ENCODE measurements around the gene TOR1AIP2. TPM values are rescaled to one million over a fixed set of nuclear protein-coding genes. Genes with fewer than 3 reads are reported as not detected.

Gene TOR1AIP2
- total RNA-seq (90.1 TPM), polyA plus RNA-seq (9.6 TPM)

DNA sequence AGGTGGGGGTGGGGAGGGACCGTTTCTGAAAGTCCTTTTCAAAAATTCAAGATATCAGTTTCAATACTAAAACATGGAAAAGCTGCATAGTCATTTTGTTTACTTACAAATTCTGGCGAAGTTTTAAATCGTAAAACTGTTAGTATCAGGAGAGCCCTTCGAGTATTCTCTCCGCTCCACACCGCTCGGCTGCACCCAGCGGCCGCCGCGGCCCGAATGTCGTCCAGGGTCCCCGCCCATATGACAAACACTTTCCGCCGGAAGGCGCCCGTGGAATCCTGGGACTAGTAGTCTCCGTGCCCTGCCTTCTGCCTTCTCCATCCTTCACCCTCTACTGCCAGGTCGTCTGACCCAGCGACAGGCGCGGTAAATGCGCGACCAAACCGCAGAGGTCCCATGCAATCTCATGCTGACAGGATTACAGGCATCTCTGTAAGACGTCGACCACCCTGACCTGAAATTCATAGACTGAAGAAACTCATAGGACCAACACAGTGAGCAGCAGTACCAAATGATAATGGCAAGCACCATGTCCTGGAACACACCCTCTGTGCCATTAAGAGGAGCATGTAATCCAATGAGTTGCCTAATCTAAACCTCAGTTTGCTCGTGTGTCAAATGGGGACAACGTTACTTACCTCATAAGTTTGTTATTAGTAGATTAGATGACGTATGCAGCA is at the start of gene TOR1AIP2:
Gene TOR1AIP2 (minus strand): TSS at position 218 of the 680 bp plus-strand sequence. CDS start 25,138 bp downstream, outside the sequence.
- WGBS, result 5% methylated on average over 31 of the region's 31 CpGs
- Histone ChIP-seq H3K4me3 (ENCODE audit: low read depth, low read length) (peak within 1 kb of the TSS; percentile 81), H3K27ac (ENCODE audit: low read depth) (peak within 1 kb of the TSS; percentile 38), H3K4me1 (ENCODE audit: insufficient read depth) (peaks cover 1% of the 10 kb centered on the region), H3K36me3 (ENCODE audit: insufficient read depth) (no peaks in the 10 kb centered on the region)
- DNase-seq (ENCODE audit: extremely low spot score), result peak; percentile 78

DNA sequence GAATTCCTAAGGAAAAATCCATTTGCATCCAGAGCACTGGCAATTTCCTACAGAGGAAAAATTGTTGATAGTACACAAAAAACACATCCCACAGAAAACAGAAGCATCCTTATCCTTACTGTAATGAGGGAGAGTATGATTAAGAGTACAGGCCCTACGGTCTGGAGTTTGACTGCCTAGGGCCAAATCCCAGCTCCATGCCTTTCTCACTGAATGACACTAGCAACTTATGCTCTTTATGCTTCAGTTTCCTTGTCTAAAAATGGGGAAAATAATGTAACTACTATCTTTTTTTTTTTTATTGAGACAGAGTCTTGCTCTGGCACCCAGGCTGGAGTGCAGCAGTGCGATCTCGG is 49.2 kb upstream of the TOR1AIP2 start:
- Histone ChIP-seq H3K4me1 (ENCODE audit: insufficient read depth) (no peaks in the 10 kb centered on the region), H3K27ac (ENCODE audit: low read depth) (no peak overlapping the region), H3K36me3 (ENCODE audit: insufficient read depth) (no peaks in the 10 kb centered on the region), H3K4me3 (ENCODE audit: low read depth, low read length) (no peak overlapping the region)
- no peak for DNase-seq (ENCODE audit: extremely low spot score)
- 94% methylated on average over 3 of the region's 3 CpGs for WGBS

GRCh38 chr1:179925922-179926849 is 48.6 kb upstream of the TOR1AIP2 start:
- H3K4me3 ChIP-seq (ENCODE audit: low read depth, low read length), result no peak overlapping the region
- WGBS, result 82% methylated on average over 4 of the region's 4 CpGs

DNA sequence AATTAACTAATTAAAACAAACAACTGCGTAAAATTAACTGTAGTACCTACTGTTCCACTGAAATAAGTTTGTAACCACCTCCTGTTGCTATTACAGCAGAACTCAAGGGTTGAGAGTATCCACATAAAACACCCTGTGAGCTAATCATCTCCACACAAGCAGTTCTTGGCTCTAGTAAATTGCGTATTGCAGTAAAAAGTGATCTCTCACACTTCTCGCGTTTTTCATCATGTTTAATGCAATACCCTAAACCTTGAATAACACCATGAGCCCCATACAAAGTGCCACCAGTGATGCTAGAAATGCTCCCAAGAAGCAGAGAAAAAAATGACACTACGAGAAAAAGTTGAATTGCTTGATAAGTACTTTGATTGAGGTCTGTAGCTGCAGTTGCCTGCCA is 47.7 kb upstream of the TOR1AIP2 start:
- Histone ChIP-seq H3K36me3 (ENCODE audit: insufficient read depth) (no peaks in the 10 kb centered on the region), H3K4me3 (ENCODE audit: low read depth, low read length) (no peak overlapping the region), H3K27ac (ENCODE audit: low read depth) (no peak overlapping the region), H3K4me1 (ENCODE audit: insufficient read depth) (no peaks in the 10 kb centered on the region)
- no peak for DNase-seq (ENCODE audit: extremely low spot score)
- WGBS, result 88% methylated on average over 5 of the region's 5 CpGs

More at GRCh38 chr1:179925922-179926849, 48.6 kb upstream of the TOR1AIP2 start:
- no peak for DNase-seq (ENCODE audit: extremely low spot score)
- Histone ChIP-seq H3K27ac (ENCODE audit: low read depth) (no peak overlapping the region), H3K4me1 (ENCODE audit: insufficient read depth) (no peaks in the 10 kb centered on the region), H3K36me3 (ENCODE audit: insufficient read depth) (no peaks in the 10 kb centered on the region)

- WGBS, result 92% methylated on average over 1 of the region's 1 CpG
- Histone ChIP-seq H3K4me3 (ENCODE audit: low read depth, low read length) (no peak overlapping the region), H3K4me1 (ENCODE audit: insufficient read depth) (no peaks in the 10 kb centered on the region), H3K27ac (ENCODE audit: low read depth) (no peak overlapping the region), H3K36me3 (ENCODE audit: insufficient read depth) (no peaks in the 10 kb centered on the region)
- DNase-seq (ENCODE audit: extremely low spot score), result no peak
These were observed 46.7 kb upstream of the TOR1AIP2 start for GRCh38 chr1:179924268-179924667.

GRCh38 chr1:179923029-179923428 is 45.4 kb upstream of the TOR1AIP2 start:
- Histone ChIP-seq H3K27ac (ENCODE audit: low read depth) (no peak overlapping the region), H3K36me3 (ENCODE audit: insufficient read depth) (no peaks in the 10 kb centered on the region), H3K4me1 (ENCODE audit: insufficient read depth) (no peaks in the 10 kb centered on the region), H3K4me3 (ENCODE audit: low read depth, low read length) (no peak overlapping the region)
- DNase-seq (ENCODE audit: extremely low spot score), result no peak

DNA sequence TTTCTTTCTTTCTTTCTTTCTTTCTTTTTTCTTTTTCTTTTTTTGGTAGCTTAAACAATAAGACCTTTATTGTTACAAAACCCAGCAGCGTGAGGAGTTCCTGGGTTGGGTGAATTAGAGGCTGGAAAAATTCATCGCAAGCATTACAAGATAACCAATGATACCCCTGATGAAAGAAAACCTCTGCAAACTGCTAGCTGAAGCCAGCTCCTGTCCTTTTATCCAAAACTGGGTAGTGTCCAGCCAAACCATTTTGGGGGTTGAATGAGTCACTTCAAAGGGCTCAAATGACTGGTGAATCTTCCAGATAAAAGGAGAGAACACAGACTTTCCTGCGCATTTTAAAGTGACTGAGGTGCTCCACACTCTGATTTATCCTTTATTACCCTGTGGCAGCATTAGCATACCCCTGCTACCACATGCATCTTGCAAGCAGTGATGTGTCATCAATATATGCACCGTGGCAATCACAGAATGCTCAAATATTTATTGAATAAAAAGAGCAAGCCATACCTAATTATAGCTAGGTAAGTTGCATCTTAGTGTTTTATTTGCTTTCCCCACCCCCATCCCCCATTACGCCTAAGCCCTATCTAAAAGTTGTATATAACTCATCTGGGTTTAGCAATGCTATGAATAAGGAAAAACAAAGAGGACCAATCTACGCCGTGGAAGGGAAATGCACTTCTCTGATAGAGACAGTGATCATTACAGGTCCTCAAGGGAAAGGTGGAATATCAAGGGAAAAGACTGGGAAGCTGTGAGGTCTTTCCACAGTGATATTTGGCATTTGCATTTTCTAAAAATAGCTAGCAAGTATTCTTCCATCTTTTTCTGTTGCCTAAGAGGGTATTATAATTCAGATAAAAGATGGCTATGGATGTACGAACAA is 44.6 kb upstream of the TOR1AIP2 start:
- H3K4me1 ChIP-seq (ENCODE audit: insufficient read depth), result no peaks in the 10 kb centered on the region
- H3K36me3 ChIP-seq (ENCODE audit: insufficient read depth), result peaks cover 5% of the 10 kb centered on the region
- DNase-seq (ENCODE audit: extremely low spot score), result no peak
- H3K27ac ChIP-seq (ENCODE audit: low read depth), result no peak overlapping the region
- H3K4me3 ChIP-seq (ENCODE audit: low read depth, low read length), result no peak overlapping the region
- WGBS, result 69% methylated on average over 8 of the region's 8 CpGs

GRCh38 chr1:179921472-179921871 is 43.9 kb upstream of the TOR1AIP2 start:
- Histone ChIP-seq H3K27ac (ENCODE audit: low read depth) (no peak overlapping the region), H3K4me3 (ENCODE audit: low read depth, low read length) (no peak overlapping the region), H3K36me3 (ENCODE audit: insufficient read depth) (peaks cover 5% of the 10 kb centered on the region), H3K4me1 (ENCODE audit: insufficient read depth) (no peaks in the 10 kb centered on the region)
- 87% methylated on average over 1 of the region's 1 CpG for WGBS
- no peak for DNase-seq (ENCODE audit: extremely low spot score)

DNA sequence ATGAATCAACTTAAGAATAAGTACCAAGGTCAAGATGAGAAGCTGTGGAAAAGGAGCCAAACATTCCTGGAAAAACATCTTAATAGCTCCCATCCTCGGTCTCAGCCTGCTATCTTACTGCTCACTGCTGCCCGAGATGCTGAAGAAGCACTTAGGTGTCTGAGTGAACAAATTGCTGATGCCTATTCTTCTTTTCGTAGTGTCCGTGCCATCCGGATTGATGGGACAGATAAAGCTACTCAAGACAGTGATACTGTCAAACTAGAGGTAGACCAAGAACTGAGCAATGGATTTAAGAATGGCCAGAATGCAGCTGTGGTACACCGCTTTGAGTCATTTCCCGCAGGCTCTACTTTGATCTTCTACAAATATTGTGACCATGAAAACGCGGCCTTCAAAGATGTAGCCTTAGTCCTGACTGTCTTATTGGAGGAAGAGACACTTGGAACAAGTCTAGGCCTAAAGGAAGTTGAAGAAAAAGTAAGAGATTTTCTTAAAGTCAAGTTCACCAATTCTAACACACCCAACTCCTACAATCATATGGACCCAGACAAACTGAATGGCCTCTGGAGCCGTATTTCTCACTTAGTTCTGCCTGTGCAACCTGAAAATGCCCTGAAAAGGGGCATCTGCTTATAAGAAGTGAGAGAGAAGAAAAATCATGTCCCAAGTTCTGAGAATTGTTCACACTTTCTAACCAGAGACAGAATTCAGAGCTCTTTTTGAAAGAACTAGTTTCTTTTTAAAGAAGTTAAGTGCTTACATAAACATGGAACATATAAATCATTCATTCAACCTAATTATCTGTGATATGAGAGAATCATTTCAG is 40.2 kb upstream of the TOR1AIP2 start:
- 84% methylated on average over 10 of the region's 10 CpGs for WGBS
- Histone ChIP-seq H3K4me1 (ENCODE audit: insufficient read depth) (no peaks in the 10 kb centered on the region), H3K4me3 (ENCODE audit: low read depth, low read length) (no peak overlapping the region), H3K36me3 (ENCODE audit: insufficient read depth) (peaks cover 5% of the 10 kb centered on the region), H3K27ac (ENCODE audit: low read depth) (no peak overlapping the region)
- no peak for DNase-seq (ENCODE audit: extremely low spot score)

DNA sequence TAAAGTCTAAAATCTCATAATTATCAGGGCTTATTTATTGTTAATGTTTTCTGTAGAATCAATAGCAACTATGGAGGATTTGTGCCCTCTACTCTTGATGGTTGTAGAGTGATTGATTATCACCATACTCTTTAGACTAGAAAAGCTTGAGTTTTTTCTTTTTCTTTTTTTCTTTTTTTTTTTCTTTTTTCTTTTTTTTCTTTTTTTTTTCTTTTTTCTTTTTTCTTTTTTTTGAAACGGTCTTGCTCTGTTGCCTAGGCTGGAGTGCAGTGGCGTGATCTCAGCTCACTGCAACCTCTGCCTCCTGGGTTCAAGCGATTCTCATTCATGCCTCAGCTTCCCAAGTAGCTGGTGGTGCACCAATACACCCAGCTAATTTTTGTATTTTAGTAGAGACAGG is 34.2 kb upstream of the TOR1AIP2 start:
- DNase-seq (ENCODE audit: extremely low spot score), result no peak
- H3K36me3 ChIP-seq (ENCODE audit: insufficient read depth), result peaks cover 1% of the 10 kb centered on the region

DNA sequence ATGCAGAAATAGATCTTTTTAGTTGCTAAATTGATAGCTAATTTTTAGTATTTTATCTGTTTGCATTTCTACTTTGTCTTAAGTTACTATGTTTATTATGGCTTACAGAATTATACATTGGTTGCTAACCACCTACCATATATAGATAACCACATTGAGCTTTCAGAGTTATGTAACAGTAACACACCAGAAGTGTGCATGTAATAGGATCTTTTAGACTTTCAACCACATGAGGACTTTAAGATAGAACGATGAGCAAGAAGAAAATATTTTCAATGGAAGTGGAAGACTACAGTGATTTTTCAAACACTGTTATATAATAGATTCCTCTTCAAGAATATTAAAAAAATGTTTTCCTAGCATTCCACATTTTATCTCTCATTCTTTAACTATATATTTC is 33.3 kb upstream of the TOR1AIP2 start:
- 75% methylated on average over 1 of the region's 1 CpG for WGBS
- no peak for DNase-seq (ENCODE audit: extremely low spot score)
- H3K36me3 ChIP-seq (ENCODE audit: insufficient read depth), result peaks cover 1% of the 10 kb centered on the region

More for the DNA sequence above, 34.2 kb upstream of the TOR1AIP2 start:
- H3K4me3 ChIP-seq (ENCODE audit: low read depth, low read length), result no peak overlapping the region
- H3K27ac ChIP-seq (ENCODE audit: low read depth), result no peak overlapping the region
- WGBS, result 95% methylated on average over 3 of the region's 3 CpGs
- H3K4me1 ChIP-seq (ENCODE audit: insufficient read depth), result no peaks in the 10 kb centered on the region

DNA sequence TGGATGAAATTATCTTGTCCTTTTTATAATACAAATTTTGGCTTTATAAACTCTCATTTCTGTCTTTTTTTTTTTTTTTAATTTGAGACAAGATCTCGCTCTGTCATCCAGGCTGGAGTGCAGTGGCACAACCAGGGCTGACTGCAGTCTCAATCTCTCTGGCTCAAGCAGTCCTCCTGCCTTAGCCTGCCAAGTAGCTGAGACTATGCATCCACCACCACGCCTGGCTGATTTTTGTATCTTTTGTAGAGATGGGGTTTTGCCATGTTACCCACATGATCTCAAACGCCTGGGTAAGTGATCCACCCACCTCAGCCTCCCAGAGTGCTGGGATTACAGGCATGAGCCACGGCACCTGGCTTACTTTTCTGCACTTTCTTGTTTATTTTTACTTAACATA is 12.0 kb upstream of the TOR1AIP2 start:
- Histone ChIP-seq H3K27ac (ENCODE audit: low read depth) (no peak overlapping the region), H3K4me3 (ENCODE audit: low read depth, low read length) (no peak overlapping the region), H3K36me3 (ENCODE audit: insufficient read depth) (peaks cover 8% of the 10 kb centered on the region), H3K4me1 (ENCODE audit: insufficient read depth) (no peaks in the 10 kb centered on the region)
- WGBS, result 75% methylated on average over 4 of the region's 4 CpGs
- no peak for DNase-seq (ENCODE audit: extremely low spot score)

More for the DNA sequence above, 33.3 kb upstream of the TOR1AIP2 start:
- Histone ChIP-seq H3K4me1 (ENCODE audit: insufficient read depth) (no peaks in the 10 kb centered on the region), H3K27ac (ENCODE audit: low read depth) (no peak overlapping the region), H3K4me3 (ENCODE audit: low read depth, low read length) (no peak overlapping the region)

DNA sequence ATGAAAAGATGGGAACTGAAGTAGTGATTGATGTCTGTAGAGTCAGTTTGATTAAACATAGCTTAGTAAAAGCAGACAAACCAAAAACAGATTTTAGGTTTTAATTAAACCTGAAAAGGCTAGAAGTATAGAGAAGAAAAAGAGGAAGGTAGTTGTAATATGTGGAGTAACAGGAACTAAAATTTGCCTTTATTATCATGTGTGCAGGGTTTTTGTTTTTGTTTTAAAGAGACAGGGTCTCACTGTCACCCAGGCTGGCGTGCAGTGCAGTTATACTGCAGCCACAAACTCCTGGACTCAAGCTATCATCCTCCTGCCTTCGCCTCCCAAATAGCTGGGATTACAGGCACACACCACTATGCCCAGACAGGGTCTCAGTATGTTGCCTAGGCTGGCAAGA is 10.5 kb upstream of the TOR1AIP2 start:
- H3K27ac ChIP-seq (ENCODE audit: low read depth), result peak overlapping the region; percentile 10
- H3K36me3 ChIP-seq (ENCODE audit: insufficient read depth), result peaks cover 4% of the 10 kb centered on the region
- no peaks in the 10 kb centered on the region for H3K4me1 ChIP-seq (ENCODE audit: insufficient read depth)
- 54% methylated on average over 2 of the region's 2 CpGs for WGBS
- no peak for DNase-seq (ENCODE audit: extremely low spot score)
- no peak overlapping the region for H3K4me3 ChIP-seq (ENCODE audit: low read depth, low read length)

Measured in urinary bladder (tissue), 4 donors.